Activated CD4-positive, alpha-beta T cell treated with anti-CD3 and anti-CD28 coated beads, Interleukin-2, amount 50 U/mL, for 24 hours (primary cell): ENCODE measurements around the gene MRPS30.
"Not testable (repeated sequence)": the region's sequence is repeated elsewhere in the genome, so short reads cannot be mapped to it uniquely, and the experiment has no call there.

Experiments used
- DNase-seq, 2 donors: peaks; one replicate each; pipeline ENCODE4 v3.0.0-alpha.2; 2020; ENCODE audit warnings: low read depth in 1 of 2, low spot score in 1 of 2

MRPS30 gene

GRCh38 chr5:44814761-44815160, 6.0 kb downstream of the MRPS30 start:
- DNase-seq, result no peak

- no peak for DNase-seq
Observed at GRCh38 chr5:44821164-44821563, 12.4 kb downstream of the MRPS30 start.

GRCh38 chr5:44824662-44825061, 15.9 kb downstream of the MRPS30 start:
- not testable (repeated sequence) for DNase-seq

- no peak for DNase-seq
Observed at GRCh38 chr5:44827681-44828080, 18.9 kb downstream of the MRPS30 start.

GRCh38 chr5:44828719-44829118, 20.0 kb downstream of the MRPS30 start:
- no peak for DNase-seq

GRCh38 chr5:44830951-44831350, 22.2 kb downstream of the MRPS30 start:
- DNase-seq, result no peak

- no peak for DNase-seq
Observed at GRCh38 chr5:44833249-44833648, 24.5 kb downstream of the MRPS30 start.

GRCh38 chr5:44835693-44836092, 26.9 kb downstream of the MRPS30 start:
- no peak for DNase-seq

GRCh38 chr5:44839018-44839681, 30.4 kb downstream of the MRPS30 start:
- no peak for DNase-seq

- DNase-seq, result no peak
Observed at GRCh38 chr5:44842496-44843282, 33.9 kb downstream of the MRPS30 start.

GRCh38 chr5:44844744-44845143, 36.0 kb downstream of the MRPS30 start:
- no peak for DNase-seq

GRCh38 chr5:44845777-44846176, 37.0 kb downstream of the MRPS30 start:
- no peak for DNase-seq

GRCh38 chr5:44847206-44847852, 38.6 kb downstream of the MRPS30 start:
- no peak for DNase-seq

GRCh38 chr5:44860267-44860666, 51.5 kb downstream of the MRPS30 start:
- DNase-seq, result no peak

- DNase-seq, result no peak
Observed at GRCh38 chr5:44862808-44863207, 54.1 kb downstream of the MRPS30 start.
